ENCODE measurements around the gene SHISA9. TPM values are rescaled to one million over a fixed set of nuclear protein-coding genes. Genes with fewer than 3 reads are reported as not detected.
"Not testable (repeated sequence)": the region's sequence is repeated elsewhere in the genome, so short reads cannot be mapped to it uniquely, and the experiment has no call there.

Gene SHISA9
- total RNA-seq, 1 donor from 2014 or later = not detected

DNA sequence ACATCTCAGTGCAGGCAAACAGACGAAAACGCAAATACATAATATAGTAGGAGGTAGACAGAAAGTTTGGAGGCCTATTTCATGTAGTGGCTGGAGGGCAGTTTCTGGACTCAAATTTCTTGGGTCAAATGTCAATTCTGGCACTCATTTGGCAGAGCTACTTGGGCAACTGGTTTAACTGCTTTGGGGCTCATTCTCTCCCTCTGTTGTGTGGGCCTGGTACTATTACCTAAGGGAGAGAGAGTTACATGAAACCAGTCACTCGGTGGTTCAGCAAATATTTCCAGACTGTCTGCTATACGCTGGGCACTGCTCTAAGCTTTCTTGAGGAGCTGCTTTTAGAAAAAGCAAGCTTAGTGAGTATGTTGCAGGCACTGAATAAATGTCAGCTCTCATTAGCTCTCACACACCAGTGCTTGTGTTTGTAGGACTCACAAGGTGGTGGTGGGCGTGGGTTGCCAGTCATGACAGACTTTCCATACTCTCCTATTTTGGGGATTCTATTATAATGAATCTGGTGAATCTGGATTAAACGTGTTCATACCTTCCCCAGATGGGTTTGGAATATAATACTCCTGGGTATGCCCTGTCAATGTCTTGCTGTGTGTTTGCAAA lies 1.8 kb upstream of the SHISA9 start:
- no peak for DNase-seq (ENCODE audit: low spot score)

DNA sequence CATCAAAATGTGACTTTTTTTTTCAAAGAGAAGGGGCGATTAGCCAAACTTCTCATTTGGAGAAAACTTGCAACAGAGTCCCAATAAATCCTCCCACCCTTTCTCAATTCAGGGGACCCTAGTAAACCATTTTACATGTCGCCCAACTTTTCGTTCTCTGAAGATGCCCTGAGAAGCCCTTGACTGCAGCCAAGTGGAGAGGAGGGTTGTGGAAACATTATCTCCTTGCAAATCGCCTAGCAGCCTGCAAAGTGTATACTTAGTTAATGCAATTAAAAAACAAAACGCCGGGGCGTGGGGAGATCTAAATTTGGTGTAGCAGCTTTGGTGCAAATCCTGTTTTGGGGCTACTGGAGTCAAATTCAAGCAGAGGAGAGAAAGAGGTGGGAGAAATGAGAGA lies 1.2 kb upstream of the SHISA9 start:
- no peak for DNase-seq (ENCODE audit: low spot score)

DNA sequence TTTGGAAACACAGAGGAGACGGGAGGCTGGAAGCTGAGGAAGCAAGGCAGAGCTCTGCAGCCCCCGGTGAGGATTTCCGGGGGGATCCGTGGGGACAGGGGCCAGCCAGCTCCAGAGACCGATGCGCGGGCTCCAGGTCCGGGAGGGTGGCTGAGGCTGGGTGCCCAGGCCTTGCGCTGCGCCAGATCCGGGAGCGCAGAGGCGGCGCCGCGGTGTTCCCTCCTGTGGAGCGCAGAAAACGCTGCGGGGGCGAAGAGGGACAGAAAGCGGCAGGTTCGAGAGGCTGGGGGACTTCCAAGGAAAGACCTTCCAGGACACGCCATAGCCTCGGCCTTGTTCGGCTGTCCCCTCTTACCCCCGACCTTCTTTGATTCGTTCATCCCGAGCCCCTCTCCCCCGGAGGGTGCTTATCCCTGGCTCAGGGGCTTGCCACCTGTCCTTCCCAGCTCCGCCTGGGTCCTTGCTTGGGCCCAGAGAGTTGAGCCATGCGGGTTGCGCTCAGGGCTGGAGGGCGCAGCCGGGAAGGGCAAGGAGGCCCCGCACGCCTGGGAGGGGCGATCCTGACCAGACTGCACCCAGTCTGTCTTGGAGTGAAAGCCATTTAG lies 697 bp upstream of the SHISA9 start:
- DNase-seq (ENCODE audit: low spot score) = no peak

DNA sequence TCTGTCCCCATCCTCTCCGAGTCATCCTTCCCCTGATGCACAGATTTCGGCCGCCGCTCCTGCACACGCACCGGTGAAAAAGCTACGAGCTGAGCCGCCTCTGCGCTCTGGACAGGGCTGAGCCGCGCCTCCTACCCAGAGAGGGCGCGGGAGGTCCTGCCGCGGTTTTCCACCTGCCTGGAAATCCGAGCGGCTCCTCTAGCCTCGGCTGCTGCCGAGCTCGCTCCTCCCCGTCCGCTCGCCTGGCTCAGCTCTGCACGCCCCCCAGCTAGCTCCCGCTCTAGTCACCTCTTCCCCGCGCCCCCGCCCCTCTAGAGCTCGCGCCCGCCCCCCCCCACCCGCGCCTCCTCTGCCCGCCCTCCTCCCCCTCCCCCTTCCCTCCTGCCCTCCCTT lies 198 bp upstream of the SHISA9 start:
- DNase-seq (ENCODE audit: low spot score) = no peak

DNA sequence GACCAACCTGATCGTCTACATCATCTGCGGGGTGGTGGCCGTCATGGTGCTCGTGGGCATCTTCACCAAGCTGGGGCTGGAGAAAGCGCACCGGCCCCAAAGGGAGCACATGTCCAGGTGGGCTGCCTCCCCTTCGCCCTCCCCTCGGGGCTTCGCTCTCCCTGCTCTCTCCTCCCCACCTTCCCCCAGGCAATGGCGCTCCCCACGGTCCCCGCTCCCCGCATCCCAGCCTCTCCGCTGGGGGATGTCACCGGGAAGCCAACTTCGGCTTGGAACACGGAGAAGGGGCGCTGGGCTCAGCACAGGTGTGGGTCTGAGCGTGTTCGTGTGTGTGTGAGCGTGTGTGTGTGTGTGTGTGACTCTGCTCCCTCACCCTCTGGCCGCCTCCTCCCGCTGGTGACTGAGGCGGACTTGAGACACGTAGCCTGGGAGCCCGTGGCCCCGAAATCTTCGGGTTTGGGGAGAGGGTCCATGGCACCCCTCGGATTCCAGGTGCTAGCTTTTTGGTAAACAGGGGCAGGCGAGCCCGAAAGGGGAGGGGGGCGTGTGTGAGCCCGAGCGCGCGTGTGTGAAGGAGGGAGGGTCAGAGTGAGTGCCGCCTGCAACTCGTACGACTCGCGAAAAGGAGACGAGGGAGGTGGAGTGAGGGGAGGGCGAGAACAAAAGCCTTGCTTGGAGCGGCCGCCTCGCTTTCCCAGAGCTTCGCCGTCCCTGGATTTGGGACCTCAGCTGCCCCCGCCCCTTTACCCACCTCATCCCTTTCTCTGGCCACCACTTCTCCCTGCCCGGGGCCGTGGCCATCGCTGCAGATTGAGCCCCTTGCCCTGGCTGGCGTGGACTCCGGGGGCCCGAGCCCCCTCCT lies 1.3 kb downstream of the SHISA9 start:
- no peak for DNase-seq (ENCODE audit: low spot score)

DNA sequence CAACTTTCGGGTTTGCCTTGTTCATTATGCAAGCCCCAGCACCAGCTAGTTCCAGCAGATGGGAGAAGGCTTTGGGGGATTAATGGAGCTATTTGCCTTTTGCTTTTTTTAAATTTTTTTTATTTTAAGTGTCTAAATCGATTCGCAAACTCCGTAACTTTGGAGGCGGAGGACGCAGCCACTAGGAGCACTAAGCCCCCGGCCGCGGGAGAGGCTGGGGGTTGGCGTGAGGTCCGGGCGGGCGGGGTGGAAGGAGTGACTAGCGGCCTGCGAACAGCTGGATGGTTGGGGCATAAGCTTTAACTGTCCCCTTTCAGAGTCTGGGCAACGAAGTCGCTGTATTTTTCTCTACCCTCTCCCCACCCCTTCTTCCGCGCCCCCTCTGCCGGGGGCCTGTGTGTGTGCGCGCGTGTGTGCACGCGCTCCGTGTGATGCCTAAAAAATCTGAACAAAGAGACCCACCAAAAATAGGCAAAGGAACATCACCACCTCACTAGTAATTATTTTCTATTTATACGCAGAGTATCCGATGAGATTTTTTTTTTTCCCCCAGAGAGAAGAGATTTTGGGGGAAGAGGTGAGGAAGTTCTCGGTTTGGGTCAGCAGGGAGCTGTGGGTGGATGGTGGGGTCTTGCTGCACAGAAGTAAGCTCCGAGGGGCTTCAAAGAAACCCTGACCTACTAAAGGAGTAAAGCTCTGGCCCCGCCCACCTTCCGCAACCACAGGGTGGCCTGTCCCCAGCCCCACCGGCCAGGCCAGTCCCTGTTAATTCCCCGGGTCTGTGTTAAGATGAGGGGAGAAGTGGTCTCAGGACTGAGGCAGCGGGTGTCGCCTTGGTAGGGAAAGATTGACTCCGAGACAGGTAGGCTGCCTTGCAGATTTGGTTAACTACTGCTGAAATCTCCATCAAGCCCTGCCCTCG lies 2.3 kb downstream of the SHISA9 start:
- no peak for DNase-seq (ENCODE audit: low spot score)

DNA sequence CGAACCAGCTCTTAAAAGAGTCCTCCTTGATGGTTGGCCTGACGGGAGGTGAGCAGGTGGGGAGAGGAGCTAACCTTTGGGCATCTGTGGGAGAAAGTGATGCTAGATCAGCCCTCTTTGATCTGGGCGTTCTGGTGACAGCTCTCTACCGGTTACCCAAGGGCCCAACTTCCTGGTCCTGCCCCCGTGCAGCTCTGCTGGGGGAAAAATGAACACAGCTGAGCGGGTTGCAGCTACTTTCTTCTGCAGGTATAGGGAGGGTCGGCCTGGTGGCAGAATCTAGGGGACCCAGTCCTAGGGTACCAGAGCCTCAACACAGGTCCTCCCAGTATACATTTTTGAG lies 2.9 kb downstream of the SHISA9 start:
- DNase-seq (ENCODE audit: low spot score) = no peak

DNA sequence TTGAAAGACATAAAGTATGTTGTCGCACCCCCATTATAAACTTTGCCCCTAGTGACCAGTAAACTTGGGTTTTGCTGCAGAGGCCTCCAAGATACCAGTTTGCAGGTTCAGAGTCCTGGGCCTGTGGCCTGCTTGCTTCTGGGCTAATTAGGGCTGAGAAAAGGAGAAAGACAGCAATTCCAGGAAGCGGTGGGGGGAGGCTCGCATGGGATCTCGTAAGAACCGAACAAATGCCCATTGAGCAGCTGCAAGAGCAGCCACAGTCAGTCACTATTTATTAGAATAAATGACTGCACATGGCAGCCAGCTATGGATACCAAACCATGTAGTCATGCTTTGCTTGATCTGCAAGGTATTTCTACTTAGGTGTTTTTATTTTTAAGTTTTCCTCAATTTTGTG lies 4.9 kb downstream of the SHISA9 start:
- no peak for DNase-seq (ENCODE audit: low spot score)

DNA sequence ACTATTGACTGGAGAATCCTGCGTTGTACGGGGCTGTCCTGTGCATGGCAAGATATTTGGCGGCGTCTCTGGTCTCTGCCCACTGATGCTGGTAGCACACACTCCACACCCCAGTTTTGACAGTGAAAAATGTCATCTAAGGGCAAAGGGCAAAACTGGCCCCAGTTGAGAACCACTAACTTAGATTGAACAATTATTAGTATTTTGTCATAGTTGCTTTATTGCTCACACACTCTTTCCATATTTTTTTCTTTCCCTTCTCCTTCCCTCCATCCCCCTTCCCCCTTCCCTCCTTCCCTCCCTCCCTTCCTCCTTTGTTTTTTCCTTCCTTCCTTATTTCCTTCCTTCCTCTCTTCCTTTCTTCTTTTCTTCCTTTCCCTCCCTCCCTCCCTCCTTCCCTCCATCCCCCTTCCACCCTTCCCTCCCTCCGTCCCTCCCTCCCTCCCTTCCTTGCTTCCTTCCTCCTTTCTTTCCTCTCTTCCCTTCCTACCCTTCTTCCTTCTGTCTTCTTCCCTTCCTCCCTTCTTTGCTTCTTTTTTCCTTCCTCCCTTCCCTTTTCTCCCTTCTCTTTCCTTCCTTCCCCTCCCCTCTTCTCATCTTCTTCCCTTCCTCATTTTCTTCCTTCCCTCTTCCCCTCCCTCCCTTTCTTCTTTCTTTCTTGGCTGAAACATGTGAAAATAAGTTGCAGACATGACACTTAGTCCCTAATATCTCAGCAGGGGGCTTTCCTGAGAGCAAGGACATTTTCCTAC lies 5.5 kb downstream of the SHISA9 start:
- no peak for DNase-seq (ENCODE audit: low spot score)

DNA sequence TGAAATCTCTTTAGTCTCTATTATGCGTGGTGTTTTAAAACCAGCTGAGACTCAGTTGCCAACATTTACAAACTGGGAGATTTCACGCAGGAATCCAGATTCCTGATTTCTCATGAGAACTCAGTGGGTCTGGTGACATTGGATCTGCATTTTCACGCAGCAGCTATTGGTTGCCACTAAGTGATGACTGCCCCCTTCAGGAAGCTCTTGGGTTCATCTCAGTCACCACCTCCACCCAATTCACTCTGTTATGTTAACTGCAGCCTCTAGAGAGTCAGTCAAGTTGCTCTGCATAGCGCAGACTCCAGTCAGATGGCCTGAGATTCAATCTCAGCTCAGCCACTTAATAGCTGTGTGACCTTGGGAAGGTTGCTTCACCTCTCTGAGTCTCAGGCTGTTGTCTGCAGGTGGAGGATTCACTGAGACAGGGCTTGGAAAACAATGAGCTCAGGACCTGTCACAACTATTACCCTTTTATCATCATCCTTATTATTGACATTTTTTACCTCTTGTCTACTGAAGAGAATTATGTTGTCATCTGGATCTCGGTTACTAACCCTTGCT lies 6.4 kb downstream of the SHISA9 start:
- no peak for DNase-seq (ENCODE audit: low spot score)

DNA sequence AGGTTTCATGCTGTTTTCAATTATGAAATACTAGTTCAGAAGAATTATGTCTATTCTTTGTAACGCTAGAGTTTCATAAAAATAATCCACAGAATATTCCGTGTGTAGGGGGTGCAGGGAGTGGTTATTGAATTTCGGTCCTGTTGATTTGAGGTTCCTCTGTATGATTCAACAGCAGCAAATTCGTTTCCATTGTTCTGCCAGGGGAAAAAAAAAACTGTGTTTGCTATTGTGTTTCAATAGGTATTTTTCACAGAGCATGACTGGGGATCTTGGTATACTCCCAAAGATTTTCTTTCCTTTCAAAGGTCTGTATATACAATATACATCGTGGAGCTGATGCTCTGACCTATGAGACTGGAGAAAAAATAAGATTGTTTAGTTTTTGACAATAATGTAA lies 15.8 kb downstream of the SHISA9 start:
- DNase-seq (ENCODE audit: low spot score) = no peak

DNA sequence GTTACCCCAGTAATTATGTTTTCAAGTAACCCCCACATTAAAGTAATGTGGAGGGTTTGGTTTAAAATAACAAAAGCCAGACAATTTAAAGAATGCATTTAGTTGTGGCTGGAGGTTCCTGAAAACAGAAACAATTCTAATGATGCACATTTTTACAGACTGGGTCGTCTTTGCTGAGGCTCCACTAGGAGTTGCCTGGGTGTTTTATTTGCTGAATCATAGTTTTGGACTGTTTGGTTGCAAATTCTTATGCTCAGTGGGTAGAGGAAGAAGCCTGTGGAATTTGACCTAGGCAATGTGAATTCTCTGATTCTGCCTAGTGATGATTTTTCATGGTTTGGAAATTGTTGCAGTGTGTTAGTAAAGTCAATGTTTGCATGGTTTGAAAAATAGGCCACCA lies 16.3 kb downstream of the SHISA9 start:
- no peak for DNase-seq (ENCODE audit: low spot score)

DNA sequence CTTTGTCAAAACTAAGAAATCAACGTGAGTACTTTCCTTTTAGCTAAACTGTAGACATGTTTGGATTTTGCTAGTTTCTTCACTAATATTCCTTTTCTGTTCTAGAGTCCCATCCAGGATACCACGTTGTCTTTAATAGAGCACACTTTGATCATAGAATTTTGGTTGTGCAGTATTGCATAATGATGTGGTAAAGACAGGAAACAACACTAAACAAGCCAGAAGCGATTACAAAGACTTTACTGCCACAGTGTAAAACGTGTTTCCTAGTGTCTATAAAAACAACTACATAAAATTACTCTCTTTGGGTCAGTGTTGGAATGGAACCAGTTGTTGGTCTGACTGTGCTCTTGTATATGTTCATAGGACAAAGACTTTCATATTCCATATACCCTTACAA lies 19.3 kb downstream of the SHISA9 start:
- DNase-seq (ENCODE audit: low spot score) = no peak

DNA sequence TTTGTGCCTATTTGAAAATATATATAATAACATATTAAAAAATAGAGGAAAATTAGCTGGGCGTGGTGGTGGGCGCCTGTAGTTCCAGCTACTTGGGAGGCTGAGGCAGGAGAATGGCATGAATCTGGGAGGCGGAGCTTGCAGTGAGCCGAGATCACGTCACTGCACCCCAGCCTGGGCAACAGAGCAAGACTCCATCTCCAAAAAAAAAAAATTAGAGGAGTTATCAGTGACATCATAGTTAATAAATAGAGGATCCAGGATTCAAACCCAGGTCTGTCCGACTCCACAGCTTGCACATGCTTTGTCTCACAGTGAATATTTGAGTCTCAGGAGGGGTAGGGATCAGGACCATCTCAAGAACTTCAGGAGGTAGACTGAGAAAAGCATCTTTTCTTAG lies 22.2 kb downstream of the SHISA9 start:
- DNase-seq (ENCODE audit: low spot score) = not testable (repeated sequence)

DNA sequence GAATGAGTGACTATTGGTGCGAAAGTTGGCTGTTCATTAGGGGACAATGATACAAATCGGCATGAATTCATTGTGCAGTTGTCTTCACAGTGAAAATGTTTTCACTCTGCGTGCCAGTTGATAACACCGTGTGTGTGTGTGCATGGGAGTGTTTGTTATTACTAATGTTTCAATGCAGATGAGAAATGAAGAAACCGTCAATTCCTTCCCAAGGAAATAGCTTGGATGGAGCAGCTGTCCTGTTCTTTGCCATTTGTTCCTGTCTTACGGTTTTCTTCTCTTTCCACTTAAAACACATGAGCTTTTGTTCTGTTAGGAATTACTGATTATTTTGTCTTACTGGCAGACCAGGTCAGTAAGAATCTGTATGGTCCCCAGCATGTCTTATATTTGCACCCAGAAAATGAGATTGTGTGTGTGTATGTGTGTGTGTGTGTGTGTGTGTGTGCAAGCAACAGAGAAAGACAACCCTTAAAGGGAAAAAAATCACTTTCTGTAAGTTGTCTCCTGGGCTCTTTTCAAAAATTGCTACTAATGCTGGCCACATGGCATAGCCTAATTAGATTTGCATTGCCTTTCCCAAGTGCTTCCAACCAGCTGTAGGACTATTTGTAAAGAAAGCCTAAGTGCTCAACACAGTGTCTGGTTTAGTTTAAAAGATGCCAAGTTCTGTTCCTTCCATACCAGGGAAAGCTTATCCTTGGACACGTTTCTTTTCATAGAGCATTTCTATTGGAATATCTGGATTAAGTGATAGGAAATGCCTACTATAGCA lies 23.8 kb downstream of the SHISA9 start:
- no peak for DNase-seq (ENCODE audit: low spot score)

DNA sequence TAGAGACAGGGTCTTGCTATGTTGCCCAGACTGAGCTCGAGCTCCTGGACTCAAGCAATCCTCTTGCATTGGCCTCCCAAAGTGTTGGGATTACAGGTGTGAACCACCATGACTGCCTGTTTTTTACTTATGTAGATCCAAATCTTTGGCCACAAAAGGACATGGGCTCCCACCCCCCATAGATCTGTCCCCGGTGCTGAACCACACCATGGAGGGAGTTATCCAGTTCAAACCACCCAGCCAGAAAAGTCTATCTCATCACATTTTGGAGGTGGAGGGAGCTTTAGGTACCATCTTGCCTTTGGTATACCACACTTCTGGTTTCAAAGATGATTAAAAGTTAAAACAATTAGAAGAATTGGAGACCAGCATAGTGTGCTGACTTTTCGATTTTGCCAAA lies 26.2 kb downstream of the SHISA9 start:
- DNase-seq (ENCODE audit: low spot score) = no peak

DNA sequence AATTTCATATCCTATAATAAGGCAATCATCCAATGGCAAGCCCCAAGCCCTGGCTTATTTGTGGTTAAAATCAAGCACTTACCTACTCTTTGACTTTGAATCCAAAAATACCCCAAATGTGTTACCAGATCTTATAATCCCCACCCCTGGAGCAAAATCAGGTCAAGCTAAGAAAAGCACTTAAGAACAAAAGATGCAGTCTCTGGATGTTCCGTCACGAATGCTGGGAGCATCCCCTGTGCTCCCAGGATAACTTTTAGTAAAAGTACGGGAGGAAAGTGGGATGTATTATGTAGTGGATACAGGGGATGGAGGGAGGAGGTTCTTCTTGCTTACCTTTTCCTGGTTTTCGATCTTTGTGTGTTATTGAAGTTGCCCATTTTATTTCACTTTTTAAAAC lies 29.5 kb downstream of the SHISA9 start:
- no peak for DNase-seq (ENCODE audit: low spot score)

DNA sequence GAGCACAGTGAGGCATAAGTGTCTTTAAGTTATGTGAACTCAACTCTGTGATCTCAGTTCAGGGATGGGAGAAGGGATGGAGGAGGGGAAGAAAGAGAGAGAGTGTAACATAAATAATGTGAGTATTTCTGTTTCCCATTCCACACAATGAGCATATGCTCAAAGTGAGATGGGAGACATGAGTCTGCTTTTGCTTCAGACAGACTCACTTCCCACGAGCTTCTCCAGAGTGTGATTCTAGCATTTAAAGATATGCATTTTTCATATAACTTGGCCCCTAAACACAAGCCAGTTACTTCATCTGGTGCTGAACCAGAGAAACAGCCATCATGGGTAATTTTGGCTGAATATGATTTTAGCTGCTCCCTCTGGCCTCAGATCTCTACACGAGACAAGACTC lies 35.0 kb downstream of the SHISA9 start:
- no peak for DNase-seq (ENCODE audit: low spot score)

DNA sequence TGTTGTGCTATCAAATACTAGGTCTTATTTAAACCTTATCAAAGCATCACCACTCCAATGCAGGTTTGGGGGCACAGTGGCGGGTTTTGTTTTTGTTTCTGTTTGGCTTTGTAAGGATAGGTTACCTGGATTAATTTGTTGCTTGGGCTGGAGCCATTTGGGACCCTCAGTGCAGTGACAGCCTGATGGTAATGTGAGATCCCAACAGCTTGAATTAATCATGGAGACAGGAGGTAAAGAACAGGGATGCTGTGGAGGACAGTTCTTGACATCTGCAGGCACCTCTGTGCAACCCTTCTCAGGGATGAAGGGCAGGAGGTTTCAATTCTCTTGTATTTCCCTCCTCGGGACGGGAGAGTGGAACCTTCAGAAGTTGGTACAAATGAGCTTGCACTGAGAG lies 40.5 kb downstream of the SHISA9 start:
- no peak for DNase-seq (ENCODE audit: low spot score)

DNA sequence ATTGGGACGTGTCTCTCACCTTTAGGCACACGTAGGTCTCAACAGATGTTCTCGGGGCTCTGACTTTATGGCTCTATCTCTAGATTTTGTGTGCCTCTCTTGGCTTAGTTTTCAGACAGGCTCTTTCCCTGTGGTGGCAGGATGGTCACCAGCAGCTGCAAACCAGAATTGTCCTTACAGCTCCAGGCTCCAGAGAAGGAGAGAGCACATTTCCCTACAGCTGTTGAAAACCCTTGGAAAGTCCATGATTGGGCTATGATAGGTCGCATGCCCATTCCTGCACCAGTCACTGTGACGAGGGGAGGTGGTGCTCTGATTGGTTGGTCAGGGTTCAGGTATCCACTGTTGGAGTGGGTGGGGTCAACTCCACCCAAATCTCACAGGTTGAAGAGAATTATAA lies 41.5 kb downstream of the SHISA9 start:
- DNase-seq (ENCODE audit: low spot score) = no peak
